AG09319 (cell line): ENCODE measurements around the gene SLC37A1.

ENCODE experiments used
- DNase-seq: peaks from one replicate; pipeline ENCODE4 v3.0.0-alpha.2; 2010; ENCODE audit warnings: low read depth; ENCODE audit errors: extremely low read depth
- CTCF ChIP-seq: IDR thresholded peaks from 2 replicates; pipeline ENCODE4 v1.5.1; 2011; ENCODE audit warnings: low read depth, mild to moderate bottlenecking, inconsistent platforms, low read length, moderate library complexity

Gene SLC37A1

GRCh38 chr21:42592156-42592820 lies 78.6 kb downstream of the SLC37A1 start:
- DNase-seq: no peak
- TF ChIP-seq CTCF: no peak

GRCh38 chr21:42593007-42593814 lies 79.6 kb downstream of the SLC37A1 start:
- TF ChIP-seq CTCF: peak; percentile 74
- DNase-seq: no peak

GRCh38 chr21:42594616-42595282 lies 81.1 kb downstream of the SLC37A1 start:
- DNase-seq: no peak
- TF ChIP-seq CTCF: no peak

- no peak for TF ChIP-seq CTCF
- no peak for DNase-seq
Observed at GRCh38 chr21:42595283-42596187, 81.9 kb downstream of the SLC37A1 start.

- DNase-seq: no peak
- TF ChIP-seq CTCF: no peak
Observed at GRCh38 chr21:42596657-42597056, 83.0 kb downstream of the SLC37A1 start.

GRCh38 chr21:42597487-42598158 lies 84.0 kb downstream of the SLC37A1 start:
- no peak for DNase-seq
- no peak for TF ChIP-seq CTCF
